Adrenal gland (tissue), 12 donors: ENCODE data around the gene NCKAP5L. TPM values are rescaled to one million over a fixed set of nuclear protein-coding genes. Genes with fewer than 3 reads are reported as not detected.

Experiments
- DNase-seq, 7 donors: peaks; one replicate each; pipeline ENCODE4 v3.0.0-alpha.2; 2019 to 2020
- H3K27ac ChIP-seq, 5 donors: fragments of 200-600 bp; sonication (generic) in 4 of 5; 1 replicate in 3 of 5; 2 replicates in 2 of 5; pipeline versions ENCODE4 v1.5.1 to v1.8.0; 2016 to 2020; ENCODE audit warnings: mild to moderate bottlenecking in 1 of 5
- H3K27me3 ChIP-seq: fragments of 200-600 bp; 2 replicates; pipeline ENCODE4 v1.8.0; 2021
- H3K36me3 ChIP-seq, 2 donors: fragments of 200-600 bp; replicated peaks in 1 of 2; 1 replicate in 1 of 2; 2 replicates in 1 of 2; pipeline versions ENCODE4 v1.5.1 to v1.8.0; 2018 to 2022
- H3K4me1 ChIP-seq, 2 donors: fragments of 200-600 bp; replicated peaks in 1 of 2; 1 replicate in 1 of 2; 2 replicates in 1 of 2; pipeline versions ENCODE4 v1.5.1 to v1.8.0; 2018 to 2021
- H3K4me3 ChIP-seq, 4 donors: fragments of 200-600 bp; sonication (generic) in 3 of 4; one replicate each; pipeline ENCODE4 v1.5.1; 2016 to 2018
- H3K9me3 ChIP-seq, 3 donors: fragments of 200-600 bp; sonication (generic) in 1 of 3; replicated peaks in 1 of 3; 1 replicate in 2 of 3; 2 replicates in 1 of 3; pipeline versions ENCODE4 v1.5.1 to v1.8.0; 2016 to 2021
- CTCF ChIP-seq, 6 experiments: fragments of 450-650 bp in 4 of 6; fragments of 200-600 bp in 2 of 6; sonication (generic) in 1 of 6; IDR thresholded peaks; 1 replicate in 5 of 6; 2 replicates in 1 of 6; pipeline versions ENCODE4 v1.5.1 to v1.8.0; 2016 to 2021; ENCODE audit warnings: antibody characterized with exemption in 6 of 6, mild to moderate bottlenecking in 2 of 6, moderate library complexity in 1 of 6
- POLR2A ChIP-seq, 2 donors: fragments of 450-650 bp; IDR thresholded peaks; one replicate each; pipeline ENCODE4 v1.6.1; 2017; ENCODE audit warnings: antibody characterized with exemption in 2 of 2, mild to moderate bottlenecking in 2 of 2, moderate library complexity in 1 of 2
- WGBS, 4 donors: extraction: QIAGEN DNeasy Blood & Tissue Kit in 2 of 4; methylation state at CpG; one replicate each; pipeline versions ENCODE4 v1.1.5 to v1.1.7; 2013 to 2017; 5-methylcytosine and 5-hydroxymethylcytosine counted together
- intact Hi-C, 2 donors: fragments of 100-400 bp; cut with DNase I; formaldehyde crosslinking; loops; one replicate each; pipeline versions ENCODE4 v1.14.1 to v1.15.0; 2022 to 2023
- polyA plus RNA-seq, 3 donors: library from polyadenylated mRNA; stranded (reverse); fragments of 200-250 nt in 2 of 3; fragments of 350-450 nt in 1 of 3; fragmentation: Illumina TruSeq in 1 of 3; extraction: RNeasy Lipid Tissue Mini Kit (QIAGEN cat#74804) in 1 of 3; gene quantifications; one replicate each; pipeline ENCODE4 v1.2.3, GENCODE V29; 2013 to 2014
- total RNA-seq, 9 donors: library from RNA; depleted of rRNA in 4 of 9; stranded (reverse); fragments of >200 nt in 4 of 9; fragments of 120-200 nt in 1 of 9; fragmentation: NEBNext Ultra II Directional in 1 of 9; extraction: Animal tissue kit (Norgen Biotek cat#: 25700) in 1 of 9; gene quantifications; one replicate each; pipeline versions ENCODE4 v1.1.0 to v1.2.4, GENCODE V29; 2013 to 2023
- donor health status: healthy with polysubstance abuse.
- donor health status: Bipolar disorder and iron deficiency.
- donor health status: DM: yes; HTN: yes; CAD: no.
- donor health status: DM: no; HTN: no; CAD: no.
- donor health status: DM: no; HTN: no; CAD: no.
- donor health status: DM: yes; HTN: yes; CAD: no.

The NCKAP5L gene
- total and polyA plus RNA-seq, 12 donors: 5.5 to 143 (median 38.4) TPM

GRCh38 chr12:49794021-49794420, 34.2 kb downstream of the NCKAP5L start:
- H3K4me3 ChIP-seq: no peak overlapping the region
- TF ChIP-seq POLR2A (IDR thresholded peaks at IDR 0.05) (no peak), CTCF (IDR thresholded peaks at IDR 0.05) (no peak)
- H3K36me3 ChIP-seq: peaks cover 0 to 73% of the 10 kb centered on the region in 2 donors
- intact Hi-C loops: no loop called here
- no peak overlapping the region for H3K27ac ChIP-seq
- no peaks in the 10 kb centered on the region for H3K27me3 ChIP-seq
- H3K9me3 ChIP-seq: no peaks in the 10 kb centered on the region
- DNase-seq: no peak
- WGBS, 4 donors: 86 to 95% (median 91%) methylated on average over 4 to 5 of the region's 5 CpGs
- H3K4me1 ChIP-seq: no peaks in the 10 kb centered on the region

GRCh38 chr12:49793620-49794019, 34.6 kb downstream of the NCKAP5L start:
- no peak overlapping the region for H3K27ac ChIP-seq
- no peaks in the 10 kb centered on the region for H3K27me3 ChIP-seq
- intact Hi-C loops: no loop called here
- peaks cover 0 to 69% of the 10 kb centered on the region in 2 donors for H3K36me3 ChIP-seq
- H3K9me3 ChIP-seq: no peaks in the 10 kb centered on the region
- no peak for TF ChIP-seq POLR2A (IDR thresholded peaks at IDR 0.05)
- TF ChIP-seq CTCF (IDR thresholded peaks at IDR 0.05): no peak
- 89 to 100% (median 94%) methylated on average over 2 to 9 of the region's 9 CpGs for WGBS, 4 donors
- DNase-seq: no peak
- H3K4me3 ChIP-seq: no peak overlapping the region
- no peaks in the 10 kb centered on the region for H3K4me1 ChIP-seq

GRCh38 chr12:49792976-49793580, 35.1 kb downstream of the NCKAP5L start:
- WGBS, 4 donors: 79 to 90% (median 88%) methylated on average over 4 to 11 of the region's 11 CpGs
- no peaks in the 10 kb centered on the region for H3K9me3 ChIP-seq
- no peak for DNase-seq
- no peaks in the 10 kb centered on the region for H3K4me1 ChIP-seq
- H3K4me3 ChIP-seq: no peak overlapping the region
- H3K36me3 ChIP-seq: peaks cover 0 to 63% of the 10 kb centered on the region in 2 donors
- H3K27me3 ChIP-seq: no peaks in the 10 kb centered on the region
- intact Hi-C loops: no loop called here
- H3K27ac ChIP-seq: no peak overlapping the region
- TF ChIP-seq POLR2A (IDR thresholded peaks at IDR 0.05) (no peak), CTCF (IDR thresholded peaks at IDR 0.05) (no peak)

GRCh38 chr12:49792181-49792970, 35.8 kb downstream of the NCKAP5L start:
- intact Hi-C loops: no loop called here

More at GRCh38 chr12:49792181-49792970, 35.8 kb downstream of the NCKAP5L start:
- Histone ChIP-seq H3K36me3 (peaks cover 0 to 56% of the 10 kb centered on the region in 2 donors), H3K9me3 (no peaks in the 10 kb centered on the region), H3K27me3 (no peaks in the 10 kb centered on the region), H3K4me1 (no peaks in the 10 kb centered on the region), H3K4me3 (no peak overlapping the region), H3K27ac (no peak overlapping the region)
- no peak for TF ChIP-seq CTCF (IDR thresholded peaks at IDR 0.05)
- TF ChIP-seq POLR2A (IDR thresholded peaks at IDR 0.05): no peak
- no peak for DNase-seq
- 91 to 94% (median 92%) methylated on average over 4 to 20 of the region's 20 CpGs for WGBS, 4 donors
